IMR-90 (cell line): ENCODE measurements around the gene COL12A1. TPM values are rescaled to one million over a fixed set of nuclear protein-coding genes. Genes with fewer than 3 reads are reported as not detected.

ENCODE experiments used
- ATAC-seq: fragments of 200-7000 bp; cut with Tn5 transposase; 2 replicates; pipeline ENCODE4 v1.9.1; 2020; ENCODE audit warnings: low read depth, mild to moderate bottlenecking, moderate library complexity
- BruUV-seq: library from RNA; stranded (reverse); fragments of 400-500 nt; replicated peaks from 2 replicates; lab custom pipeline; 2021; lab: Mats Ljungman, UMichigan
- CTCF ChIA-PET: fragments of 300-600 bp; formaldehyde crosslinking; extraction: SDS; loops from one replicate; lab custom pipeline; 2021; ENCODE audit warnings: antibody characterized with exemption; lab: Yijun Ruan, JAX
- POLR2A ChIA-PET: fragments of 300-600 bp; sonication (Branson Sonifier 250); formaldehyde crosslinking; loops from one replicate; lab custom pipeline; 2022; ENCODE audit warnings: antibody characterized with exemption; ENCODE audit not compliant: unreplicated experiment; lab: Charles Lee
- DNase-seq: peaks from one replicate; pipeline ENCODE4 v3.0.0; 2013
- H2AFZ ChIP-seq: replicated peaks from 2 replicates; pipeline ENCODE3; 2013; ENCODE audit warnings: low read length, mild to moderate bottlenecking; ENCODE audit not compliant: poor library complexity
- H2AK5ac ChIP-seq: 2 replicates; pipeline ENCODE4 v1.6.1; 2013; ENCODE audit warnings: low read depth, low read length, inconsistent platforms
- H2AK9ac ChIP-seq: replicated peaks from 2 replicates; pipeline ENCODE3; 2013; ENCODE audit warnings: mild to moderate bottlenecking, low read depth, low read length, moderate library complexity; ENCODE audit not compliant: poor library complexity
- H2BK120ac ChIP-seq: 2 replicates; pipeline ENCODE4 v1.6.1; 2013; ENCODE audit warnings: low read depth, low read length, inconsistent platforms
- H2BK15ac ChIP-seq: 3 replicates; pipeline ENCODE4 v1.6.1; 2013; ENCODE audit warnings: low read depth, low read length, inconsistent platforms
- H2BK20ac ChIP-seq: 2 replicates; pipeline ENCODE4 v1.6.1; 2013; ENCODE audit warnings: low read depth, mild to moderate bottlenecking, inconsistent platforms, low read length, moderate library complexity
- H2BK5ac ChIP-seq: 2 replicates; pipeline ENCODE4 v1.6.1; 2013; ENCODE audit warnings: mild to moderate bottlenecking, low read depth, low read length, inconsistent platforms; ENCODE audit not compliant: poor library complexity, severe bottlenecking
- H3K14ac ChIP-seq: replicated peaks from 2 replicates; pipeline ENCODE4 v1.6.1; 2013; ENCODE audit warnings: low read depth, low read length, inconsistent platforms
- H3K18ac ChIP-seq: 2 replicates; pipeline ENCODE4 v1.6.1; 2013; ENCODE audit warnings: low read depth, low read length, control low read depth
- H3K23ac ChIP-seq: 2 replicates; pipeline ENCODE4 v1.6.1; 2013; ENCODE audit warnings: low read depth, low read length, inconsistent platforms
- H3K27ac ChIP-seq: 2 replicates; pipeline ENCODE4 v1.5.1; 2013; ENCODE audit warnings: mild to moderate bottlenecking, control low read depth, low read length; ENCODE audit not compliant: insufficient read depth
- H3K27me3 ChIP-seq: 2 replicates; pipeline ENCODE4 v1.6.1; 2013; ENCODE audit warnings: low read length; ENCODE audit not compliant: control insufficient read depth, insufficient read depth
- H3K36me3 ChIP-seq: 2 replicates; pipeline ENCODE4 v1.6.1; 2013; ENCODE audit warnings: low read length, mixed read lengths; ENCODE audit not compliant: control insufficient read depth, insufficient read depth
- H3K4ac ChIP-seq: 2 replicates; pipeline ENCODE4 v1.6.1; 2013; ENCODE audit warnings: low read depth, low read length, inconsistent platforms
- H3K4me1 ChIP-seq: 2 replicates; pipeline ENCODE4 v1.6.1; 2013; ENCODE audit warnings: low read length, mixed read lengths; ENCODE audit not compliant: control insufficient read depth, insufficient read depth
- H3K4me2 ChIP-seq: 2 replicates; pipeline ENCODE4 v1.6.1; 2013; ENCODE audit warnings: low read depth, mild to moderate bottlenecking, control low read depth, low read length, moderate library complexity
- H3K4me3 ChIP-seq: 2 replicates; pipeline ENCODE4 v1.5.1; 2013; ENCODE audit warnings: low read depth, mild to moderate bottlenecking, control low read depth, low read length, moderate library complexity; ENCODE audit not compliant: insufficient read depth
- H3K56ac ChIP-seq: 2 replicates; pipeline ENCODE4 v1.6.1; 2013; ENCODE audit warnings: low read length, inconsistent platforms; ENCODE audit not compliant: insufficient read depth; ENCODE audit errors: extremely low read depth
- H3K79me1 ChIP-seq, 2 experiments: 2 replicates each; pipeline ENCODE4 v1.6.1; 2013; ENCODE audit warnings: low read length in 2 of 2, inconsistent platforms in 1 of 2, low read depth in 1 of 2
- H3K9ac ChIP-seq: 2 replicates; pipeline ENCODE4 v1.6.1; 2013; ENCODE audit warnings: low read depth, low read length, control low read depth
- H3K9me1 ChIP-seq: 2 replicates; pipeline ENCODE4 v1.6.1; 2013; ENCODE audit warnings: low read length, inconsistent platforms; ENCODE audit not compliant: insufficient read depth
- H3K9me3 ChIP-seq: 2 replicates; pipeline ENCODE4 v1.6.1; 2013; ENCODE audit warnings: low read length; ENCODE audit not compliant: control insufficient read depth, insufficient read depth
- H4K20me1 ChIP-seq: 2 replicates; pipeline ENCODE4 v1.6.1; 2013; ENCODE audit warnings: low read length, inconsistent platforms; ENCODE audit not compliant: insufficient read depth
- H4K5ac ChIP-seq: 2 replicates; pipeline ENCODE4 v1.6.1; 2013; ENCODE audit warnings: mild to moderate bottlenecking, low read depth, low read length, control low read depth
- H4K8ac ChIP-seq, 2 experiments: 2 replicates each; pipeline ENCODE4 v1.6.1; 2013; ENCODE audit warnings: low read depth in 2 of 2, low read length in 2 of 2, control low read depth in 1 of 2, inconsistent platforms in 1 of 2
- H4K91ac ChIP-seq: 2 replicates; pipeline ENCODE4 v1.6.1; 2013; ENCODE audit warnings: low read depth, low read length, inconsistent platforms; ENCODE audit not compliant: insufficient read depth
- BHLHE40 ChIP-seq: fragments of 150-350 bp; IDR thresholded peaks from 2 replicates; pipeline ENCODE4 v1.6.1; 2016; ENCODE audit warnings: mild to moderate bottlenecking, low read depth, low read length
- CEBPB ChIP-seq: IDR thresholded peaks from 2 replicates; pipeline ENCODE4 v1.6.1; 2012; ENCODE audit warnings: low read depth, low read length, improper control_type of control experiment
- CHD1 ChIP-seq: IDR thresholded peaks from 2 replicates; pipeline ENCODE4 v1.6.1; 2012; ENCODE audit warnings: low read depth, low read length, improper control_type of control experiment
- FOS ChIP-seq: fragments of 150-350 bp; IDR thresholded peaks from 2 replicates; pipeline ENCODE4 v1.6.1; 2016; ENCODE audit warnings: low read depth, low read length
- MAFK ChIP-seq: IDR thresholded peaks from 2 replicates; pipeline ENCODE4 v1.6.1; 2012; ENCODE audit warnings: low read depth, low read length, improper control_type of control experiment
- MXI1 ChIP-seq: IDR thresholded peaks from 2 replicates; pipeline ENCODE4 v1.6.1; 2012; ENCODE audit warnings: low read depth, mild to moderate bottlenecking, low read length, moderate library complexity, borderline replicate concordance
- NFE2L2 ChIP-seq: fragments of 150-350 bp; IDR thresholded peaks from 2 replicates; pipeline ENCODE4 v1.6.1; 2016; ENCODE audit warnings: low read depth, mild to moderate bottlenecking, low read length
- POLR2A ChIP-seq: IDR thresholded peaks from 2 replicates; pipeline ENCODE4 v1.6.1; 2012; ENCODE audit warnings: mild to moderate bottlenecking, low read depth, low read length
- RAD21 ChIP-seq: IDR thresholded peaks from 2 replicates; pipeline ENCODE4 v1.6.1; 2012; ENCODE audit warnings: low read length, improper control_type of control experiment
- RFX5 ChIP-seq: IDR thresholded peaks from 2 replicates; pipeline ENCODE4 v1.8.0; 2012; ENCODE audit warnings: low read depth, mild to moderate bottlenecking, low read length, moderate library complexity
- SMC3 ChIP-seq: fragments of 150-350 bp; IDR thresholded peaks from 2 replicates; pipeline ENCODE4 v1.6.1; 2016; ENCODE audit warnings: low read depth, mild to moderate bottlenecking, antibody characterized with exemption, low read length, moderate library complexity
- WGBS, 2 experiments: methylation state at CpG; one replicate each; pipeline versions ENCODE4 v1.1.5 to v1.1.7; 2013; ENCODE audit warnings: missing lambda C conversion rate in 2 of 2; ENCODE audit not compliant: insufficient read length in 1 of 2; ENCODE audit errors: extremely low coverage in 2 of 2; 5-methylcytosine and 5-hydroxymethylcytosine counted together
- dilution Hi-C: fragments of 300-500 bp; cut with HindIII; formaldehyde crosslinking; loops from one replicate; pipeline ENCODE4 v1.14.3; 2018; ENCODE audit warnings: low sequenced_read_pairs; ENCODE audit not compliant: unreplicated experiment
- in situ Hi-C: fragments of 300-500 bp; cut with MboI; formaldehyde crosslinking; loops from 3 replicates; pipeline ENCODE4 v1.14.3; 2019; ENCODE audit warnings: low sequenced_read_pairs, inconsistent platforms, mixed read lengths
- intact Hi-C: fragments of 100-400 bp; cut with micrococcal nuclease; formaldehyde crosslinking; loops from 2 replicates; pipeline ENCODE4 v1.10.0; 2022
- polyA plus RNA-seq, 3 experiments: library from polyadenylated mRNA; depleted of rRNA; stranded (reverse); fragments of >200 nt; gene quantifications; 2 replicates each; pipeline ENCODE4 v1.2.3, GENCODE V29; 2012; ENCODE audit warnings: low replicate concordance in 1 of 3
- total RNA-seq: library from RNA; depleted of rRNA; stranded (reverse); fragments of >200 nt; gene quantifications from 2 replicates; pipeline ENCODE4 v1.2.3, GENCODE V29; 2012
- TF ChIP-seq, protein P1 (sequence below): conservative IDR thresholded peaks from 2 replicates; pipeline ENCODE4 v1.5.1; 2012; ENCODE audit warnings: mild to moderate bottlenecking, low read depth, low read length, improper control_type of control experiment
- TF ChIP-seq, protein P2 (sequence below): fragments of 150-350 bp; IDR thresholded peaks from 2 replicates; pipeline ENCODE4 v1.6.1; 2017; ENCODE audit warnings: mild to moderate bottlenecking, antibody characterized with exemption, low read length, low read depth
- TF ChIP-seq, protein P3 (sequence below): fragments of 150-350 bp; IDR thresholded peaks from 2 replicates; pipeline ENCODE4 v1.6.1; 2016; ENCODE audit warnings: low read depth, mild to moderate bottlenecking, low read length, moderate library complexity, borderline replicate concordance

Gene COL12A1
- total and polyA plus RNA-seq, 2 of the 4 experiments (the other 2 are of a cell fraction) = 350 to 452 TPM

DNA sequence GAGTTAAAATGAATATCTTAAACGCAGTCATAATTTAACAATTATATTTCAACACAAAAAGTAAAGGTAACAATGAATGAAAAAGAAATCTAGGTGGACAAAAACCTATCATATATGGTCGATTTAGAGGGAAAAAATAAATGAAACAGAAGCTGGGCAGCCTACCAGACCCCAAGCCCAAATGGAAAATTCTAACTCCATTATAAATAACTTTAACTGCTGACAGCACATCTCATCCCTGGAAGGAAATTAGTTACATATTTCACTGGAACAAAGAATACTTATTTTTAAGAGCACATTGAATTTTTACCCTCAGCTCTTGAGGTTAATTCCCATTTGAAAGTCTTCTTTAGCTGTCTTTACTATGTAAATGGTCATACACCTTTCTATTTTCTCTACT lies 39.1 kb downstream of the COL12A1 start:
- H3K18ac ChIP-seq = no peak overlapping the region
- intact Hi-C loops = no loop called here
- POLR2A ChIA-PET = no interaction called here

More for the DNA sequence above, 39.1 kb downstream of the COL12A1 start:
- no peak overlapping the region for H3K4me2 ChIP-seq
- CTCF ChIA-PET = interaction anchor here (0.9 kb wide), 1 partner anchor 15 kb away, joined by 4 read pairs; no protein-coding TSS in a partner anchor
- H3K4ac ChIP-seq = no peak overlapping the region
- no peak for ATAC-seq
- no peak overlapping the region for H3K14ac ChIP-seq
- no peak overlapping the region for H2AFZ ChIP-seq
- H3K4me1 ChIP-seq = peaks cover 7% of the 10 kb centered on the region
- H3K4me3 ChIP-seq = no peak overlapping the region
- BruUV-seq = no TSS peak
- no peaks in the 10 kb centered on the region for H3K27me3 ChIP-seq
- H3K9me1 ChIP-seq = peaks cover 8% of the 10 kb centered on the region
- H2BK120ac ChIP-seq = no peak overlapping the region
- no peak overlapping the region for H3K23ac ChIP-seq
- dilution Hi-C loops = no loop called here
- DNase-seq = no peak
- no peak overlapping the region for H4K91ac ChIP-seq
- no peak overlapping the region for H2AK9ac ChIP-seq
- peaks cover 29% of the 10 kb centered on the region for H3K36me3 ChIP-seq
- peaks cover 27 to 52% of the 10 kb centered on the region in 2 experiments for H3K79me1 ChIP-seq
- no peak overlapping the region for H2AK5ac ChIP-seq
- no peak overlapping the region for H4K8ac ChIP-seq
- H3K9ac ChIP-seq = no peak overlapping the region
- H3K9me3 ChIP-seq = 0 out of 2 replicates have a peak, but pooled peaks cover 2% of the 10 kb centered on the region
- no peak overlapping the region for H3K27ac ChIP-seq
- H4K5ac ChIP-seq = no peak overlapping the region
- no CpG with 5 or more reads among the region's 2 CpGs for WGBS, 2 experiments
- H3K56ac ChIP-seq = no peak overlapping the region
- no peak overlapping the region for H2BK15ac ChIP-seq
- TF ChIP-seq, protein P1, sequence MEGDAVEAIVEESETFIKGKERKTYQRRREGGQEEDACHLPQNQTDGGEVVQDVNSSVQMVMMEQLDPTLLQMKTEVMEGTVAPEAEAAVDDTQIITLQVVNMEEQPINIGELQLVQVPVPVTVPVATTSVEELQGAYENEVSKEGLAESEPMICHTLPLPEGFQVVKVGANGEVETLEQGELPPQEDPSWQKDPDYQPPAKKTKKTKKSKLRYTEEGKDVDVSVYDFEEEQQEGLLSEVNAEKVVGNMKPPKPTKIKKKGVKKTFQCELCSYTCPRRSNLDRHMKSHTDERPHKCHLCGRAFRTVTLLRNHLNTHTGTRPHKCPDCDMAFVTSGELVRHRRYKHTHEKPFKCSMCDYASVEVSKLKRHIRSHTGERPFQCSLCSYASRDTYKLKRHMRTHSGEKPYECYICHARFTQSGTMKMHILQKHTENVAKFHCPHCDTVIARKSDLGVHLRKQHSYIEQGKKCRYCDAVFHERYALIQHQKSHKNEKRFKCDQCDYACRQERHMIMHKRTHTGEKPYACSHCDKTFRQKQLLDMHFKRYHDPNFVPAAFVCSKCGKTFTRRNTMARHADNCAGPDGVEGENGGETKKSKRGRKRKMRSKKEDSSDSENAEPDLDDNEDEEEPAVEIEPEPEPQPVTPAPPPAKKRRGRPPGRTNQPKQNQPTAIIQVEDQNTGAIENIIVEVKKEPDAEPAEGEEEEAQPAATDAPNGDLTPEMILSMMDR = no peak
- TF ChIP-seq, protein P2, sequence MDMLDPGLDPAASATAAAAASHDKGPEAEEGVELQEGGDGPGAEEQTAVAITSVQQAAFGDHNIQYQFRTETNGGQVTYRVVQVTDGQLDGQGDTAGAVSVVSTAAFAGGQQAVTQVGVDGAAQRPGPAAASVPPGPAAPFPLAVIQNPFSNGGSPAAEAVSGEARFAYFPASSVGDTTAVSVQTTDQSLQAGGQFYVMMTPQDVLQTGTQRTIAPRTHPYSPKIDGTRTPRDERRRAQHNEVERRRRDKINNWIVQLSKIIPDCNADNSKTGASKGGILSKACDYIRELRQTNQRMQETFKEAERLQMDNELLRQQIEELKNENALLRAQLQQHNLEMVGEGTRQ = no peak
- TF ChIP-seq CEBPB (no peak), RAD21 (no peak), CHD1 (no peak), BHLHE40 (no peak), FOS (no peak), MXI1 (no peak), RFX5 (no peak), MAFK (no peak), NFE2L2 (no peak), SMC3 (no peak), POLR2A (no peak)
- TF ChIP-seq, protein P3, sequence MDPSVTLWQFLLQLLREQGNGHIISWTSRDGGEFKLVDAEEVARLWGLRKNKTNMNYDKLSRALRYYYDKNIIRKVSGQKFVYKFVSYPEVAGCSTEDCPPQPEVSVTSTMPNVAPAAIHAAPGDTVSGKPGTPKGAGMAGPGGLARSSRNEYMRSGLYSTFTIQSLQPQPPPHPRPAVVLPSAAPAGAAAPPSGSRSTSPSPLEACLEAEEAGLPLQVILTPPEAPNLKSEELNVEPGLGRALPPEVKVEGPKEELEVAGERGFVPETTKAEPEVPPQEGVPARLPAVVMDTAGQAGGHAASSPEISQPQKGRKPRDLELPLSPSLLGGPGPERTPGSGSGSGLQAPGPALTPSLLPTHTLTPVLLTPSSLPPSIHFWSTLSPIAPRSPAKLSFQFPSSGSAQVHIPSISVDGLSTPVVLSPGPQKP = no peak
- no peak overlapping the region for H2BK20ac ChIP-seq
- in situ Hi-C loops = no loop called here
- no peak overlapping the region for H2BK5ac ChIP-seq
- H4K20me1 ChIP-seq = peaks cover 43% of the 10 kb centered on the region
